ENCODE data around the gene ZNF557.
A peak's percentile ranks its signal among the peaks of the same experiment; 100 is the strongest.
"Not testable (repeated sequence)": the region's sequence is repeated elsewhere in the genome, so short reads cannot be mapped to it uniquely, and the experiment has no call there.

Gene ZNF557

DNA sequence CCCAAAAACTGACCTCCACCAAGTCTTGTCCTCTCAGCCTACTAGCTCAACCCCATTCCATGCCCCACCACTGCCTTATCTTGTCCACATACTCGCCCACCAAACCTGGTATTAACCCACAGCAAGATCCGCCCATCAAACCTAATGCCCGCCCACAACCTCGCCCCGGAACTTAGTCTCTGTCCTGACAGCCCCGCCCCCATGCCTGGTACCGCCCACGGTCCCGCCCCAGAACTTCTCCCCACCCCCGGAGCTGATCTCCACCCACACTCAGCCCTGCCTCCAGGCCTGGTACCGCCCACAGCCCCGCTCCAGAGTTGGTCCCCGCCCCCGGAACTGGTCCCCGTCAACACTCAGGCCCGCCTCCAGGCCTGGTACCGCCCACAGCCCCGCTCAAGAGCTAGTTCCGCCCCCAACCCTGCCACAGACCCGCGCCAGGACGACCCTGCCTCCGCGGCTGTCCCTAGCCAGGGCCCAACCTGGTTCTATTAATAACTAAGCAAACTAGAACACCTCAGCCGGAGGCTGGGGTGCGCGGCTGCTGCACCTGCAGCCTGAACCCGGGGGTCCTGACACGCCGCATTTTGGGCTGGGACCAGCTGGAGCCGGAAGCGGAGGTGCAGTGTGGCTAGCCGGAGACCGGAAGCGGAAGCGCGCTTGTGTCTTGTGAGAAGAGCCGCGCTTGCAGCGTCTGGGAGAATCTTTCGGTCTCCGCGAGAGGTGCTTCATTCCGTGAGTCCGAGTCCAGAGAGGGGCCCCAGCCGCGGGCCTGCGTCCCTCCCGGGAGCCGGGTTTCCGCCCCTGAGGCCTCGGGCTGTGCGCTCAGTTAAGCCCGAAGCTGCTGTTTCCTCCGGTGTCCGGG, at the start of gene ZNF557:
Gene ZNF557 (plus strand): TSS at position 662 of the 862 bp plus-strand sequence. CDS start 5,372 bp downstream, outside the sequence.
- Histone ChIP-seq H3K4me3 (ENCODE audit: low read length) (peak within 1 kb of the TSS; percentile 73), H3K9ac (ENCODE audit: low read depth, low read length) (peak within 1 kb of the TSS; percentile 88; the same call in 1 of the 2 replicates), H3K4me1 (ENCODE audit: insufficient read depth, low read length) (no peaks in the 10 kb centered on the region), H3K36me3 (ENCODE audit: insufficient read depth, low read depth, low read length) (peaks cover 22% of the 10 kb centered on the region), H3K9me3 (ENCODE audit: insufficient read depth, low read depth, low read length) (peaks cover 14% of the 10 kb centered on the region; the same call in 1 of the 2 replicates), H3K27ac (ENCODE audit: low read length) (peak within 1 kb of the TSS; percentile 94), H3K27me3 (ENCODE audit: insufficient read depth, low read length) (no peaks in the 10 kb centered on the region)

DNA sequence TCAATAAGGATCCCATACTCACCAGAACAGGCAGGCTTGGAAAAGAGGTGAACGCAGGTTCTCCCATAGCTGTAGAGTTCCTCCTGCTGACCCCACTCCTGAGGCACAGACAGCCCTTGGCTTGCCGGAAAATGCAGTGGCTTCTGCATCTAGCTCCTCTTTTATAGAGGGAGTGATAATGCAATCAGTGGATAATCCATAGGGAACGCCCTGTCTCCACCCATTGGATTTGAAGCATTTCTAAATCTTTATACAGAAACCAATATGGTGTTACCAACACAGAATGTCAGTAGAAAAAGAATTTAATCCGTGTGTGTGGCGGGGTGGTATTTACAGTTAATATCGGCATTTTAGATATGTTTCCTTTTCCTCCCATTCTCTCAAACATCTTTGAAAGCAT, 48.2 kb upstream of the ZNF557 start, which contains the start of gene MBD3L2B:
Gene MBD3L2B (minus strand): TSS at position 101 of the 400 bp plus-strand sequence. CDS start 34 bp downstream, at position 67.
- peaks cover 25% of the 10 kb centered on the region for H3K9me3 ChIP-seq (ENCODE audit: insufficient read depth, low read depth, low read length)
- not testable (repeated sequence) for H3K4me1 ChIP-seq (ENCODE audit: insufficient read depth, low read length); H3K36me3 ChIP-seq (ENCODE audit: insufficient read depth, low read depth, low read length); H3K27me3 ChIP-seq (ENCODE audit: insufficient read depth, low read length); H3K9ac ChIP-seq (ENCODE audit: low read depth, low read length); H3K27ac ChIP-seq (ENCODE audit: low read length); H3K4me3 ChIP-seq (ENCODE audit: low read length)

DNA sequence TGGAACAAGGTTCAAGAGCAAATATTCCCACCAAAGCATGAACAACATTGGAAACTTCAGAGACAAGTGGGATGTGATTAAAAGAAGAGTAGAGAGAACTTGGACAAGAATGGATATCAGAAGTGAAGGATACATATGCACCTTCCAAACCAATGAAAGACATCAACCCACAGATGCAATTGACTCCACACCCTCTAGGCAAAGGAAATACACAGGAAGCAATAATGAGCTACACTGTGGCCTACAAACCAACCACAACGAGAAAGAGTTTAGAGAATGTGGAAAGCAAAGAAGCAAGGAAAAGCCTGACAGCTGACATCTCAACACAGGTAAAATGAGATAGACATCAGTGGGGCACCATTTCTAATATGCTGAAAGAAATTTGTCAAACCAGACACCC, 40.7 kb upstream of the ZNF557 start:
- not testable (repeated sequence) for H3K36me3 ChIP-seq (ENCODE audit: insufficient read depth, low read depth, low read length); H3K4me3 ChIP-seq (ENCODE audit: low read length); H3K9me3 ChIP-seq (ENCODE audit: insufficient read depth, low read depth, low read length); H3K27ac ChIP-seq (ENCODE audit: low read length); H3K9ac ChIP-seq (ENCODE audit: low read depth, low read length); H3K4me1 ChIP-seq (ENCODE audit: insufficient read depth, low read length); H3K27me3 ChIP-seq (ENCODE audit: insufficient read depth, low read length)

DNA sequence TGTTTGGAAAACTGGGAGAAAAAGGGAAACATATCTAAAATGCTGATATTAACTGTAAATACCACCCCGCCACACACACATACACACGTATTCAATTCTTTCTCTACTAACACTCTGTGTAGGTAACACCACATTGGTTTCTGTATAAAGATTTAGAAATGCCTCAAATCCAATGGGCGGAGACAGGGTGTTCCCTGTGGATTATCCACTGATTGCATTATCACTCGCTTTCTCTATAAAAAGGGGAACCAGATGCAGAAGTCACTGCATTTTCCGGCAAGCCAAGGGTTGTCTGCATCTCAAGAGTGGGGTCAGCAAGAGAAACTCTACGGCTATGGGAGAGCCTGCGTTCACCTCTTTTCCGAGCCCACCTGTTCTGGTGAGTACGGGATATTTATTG, 39.2 kb upstream of the ZNF557 start, which contains the start of gene MBD3L5:
Gene MBD3L5 (plus strand): TSS at position 301 of the 400 bp plus-strand sequence. CDS start 34 bp downstream, at position 335.
- H3K36me3 ChIP-seq (ENCODE audit: insufficient read depth, low read depth, low read length); H3K4me1 ChIP-seq (ENCODE audit: insufficient read depth, low read length); H3K27me3 ChIP-seq (ENCODE audit: insufficient read depth, low read length); H3K27ac ChIP-seq (ENCODE audit: low read length); H3K4me3 ChIP-seq (ENCODE audit: low read length); H3K9me3 ChIP-seq (ENCODE audit: insufficient read depth, low read depth, low read length); H3K9ac ChIP-seq (ENCODE audit: low read depth, low read length): not testable (repeated sequence)

- not testable (repeated sequence) for H3K4me3 ChIP-seq (ENCODE audit: low read length); H3K27ac ChIP-seq (ENCODE audit: low read length); H3K4me1 ChIP-seq (ENCODE audit: insufficient read depth, low read length); H3K9ac ChIP-seq (ENCODE audit: low read depth, low read length); H3K36me3 ChIP-seq (ENCODE audit: insufficient read depth, low read depth, low read length); H3K9me3 ChIP-seq (ENCODE audit: insufficient read depth, low read depth, low read length); H3K27me3 ChIP-seq (ENCODE audit: insufficient read depth, low read length)
Measured at GRCh38 chr19:7040079-7040478, 29.4 kb upstream of the ZNF557 start, which contains the start of gene MBD3L4. MBD3L4 (minus strand) TSS chr19:7040179; CDS start chr19:7040144, 35 bp downstream.

- not testable (repeated sequence) for H3K9me3 ChIP-seq (ENCODE audit: insufficient read depth, low read depth, low read length); H3K27ac ChIP-seq (ENCODE audit: low read length); H3K4me3 ChIP-seq (ENCODE audit: low read length); H3K27me3 ChIP-seq (ENCODE audit: insufficient read depth, low read length); H3K9ac ChIP-seq (ENCODE audit: low read depth, low read length); H3K4me1 ChIP-seq (ENCODE audit: insufficient read depth, low read length); H3K36me3 ChIP-seq (ENCODE audit: insufficient read depth, low read depth, low read length)
Measured at GRCh38 chr19:7041563-7041962, 27.9 kb upstream of the ZNF557 start.

- not testable (repeated sequence) for H3K4me3 ChIP-seq (ENCODE audit: low read length); H3K27ac ChIP-seq (ENCODE audit: low read length); H3K9ac ChIP-seq (ENCODE audit: low read depth, low read length); H3K9me3 ChIP-seq (ENCODE audit: insufficient read depth, low read depth, low read length); H3K27me3 ChIP-seq (ENCODE audit: insufficient read depth, low read length); H3K36me3 ChIP-seq (ENCODE audit: insufficient read depth, low read depth, low read length); H3K4me1 ChIP-seq (ENCODE audit: insufficient read depth, low read length)
Measured at GRCh38 chr19:7049021-7049420, 20.5 kb upstream of the ZNF557 start, which contains the start of gene MBD3L2. MBD3L2 (plus strand) TSS chr19:7049321; CDS start chr19:7049374, 53 bp downstream.

DNA sequence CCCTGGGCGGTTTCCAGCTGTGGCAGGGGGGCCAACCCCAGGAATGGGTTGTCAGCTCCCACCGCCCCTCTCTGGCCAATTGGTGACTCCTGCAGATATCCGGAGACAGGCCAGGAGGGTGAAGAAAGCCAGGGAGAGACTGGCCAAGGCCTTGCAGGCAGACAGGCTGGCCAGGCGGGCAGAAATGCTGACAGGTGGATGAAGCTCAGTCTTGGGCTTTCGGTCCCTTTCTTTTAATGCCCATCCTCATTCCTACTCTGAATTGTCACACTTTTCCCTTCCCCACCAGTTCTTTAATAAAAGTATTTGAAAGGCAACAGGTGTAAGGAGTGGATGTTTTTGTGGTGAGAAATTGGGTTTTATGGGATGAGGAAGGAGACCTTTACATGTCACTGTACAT, 18.1 kb upstream of the ZNF557 start:
- H3K36me3 ChIP-seq (ENCODE audit: insufficient read depth, low read depth, low read length); H3K9ac ChIP-seq (ENCODE audit: low read depth, low read length); H3K27me3 ChIP-seq (ENCODE audit: insufficient read depth, low read length); H3K4me3 ChIP-seq (ENCODE audit: low read length); H3K27ac ChIP-seq (ENCODE audit: low read length); H3K9me3 ChIP-seq (ENCODE audit: insufficient read depth, low read depth, low read length); H3K4me1 ChIP-seq (ENCODE audit: insufficient read depth, low read length): not testable (repeated sequence)

- H3K36me3 ChIP-seq (ENCODE audit: insufficient read depth, low read depth, low read length); H3K27me3 ChIP-seq (ENCODE audit: insufficient read depth, low read length); H3K4me1 ChIP-seq (ENCODE audit: insufficient read depth, low read length); H3K27ac ChIP-seq (ENCODE audit: low read length); H3K4me3 ChIP-seq (ENCODE audit: low read length); H3K9ac ChIP-seq (ENCODE audit: low read depth, low read length); H3K9me3 ChIP-seq (ENCODE audit: insufficient read depth, low read depth, low read length): not testable (repeated sequence)
Measured at GRCh38 chr19:7052896-7053295, 16.6 kb upstream of the ZNF557 start.

- H3K27me3 ChIP-seq (ENCODE audit: insufficient read depth, low read length), result not testable (repeated sequence)
Measured at GRCh38 chr19:7054635-7055368, 14.7 kb upstream of the ZNF557 start.

DNA sequence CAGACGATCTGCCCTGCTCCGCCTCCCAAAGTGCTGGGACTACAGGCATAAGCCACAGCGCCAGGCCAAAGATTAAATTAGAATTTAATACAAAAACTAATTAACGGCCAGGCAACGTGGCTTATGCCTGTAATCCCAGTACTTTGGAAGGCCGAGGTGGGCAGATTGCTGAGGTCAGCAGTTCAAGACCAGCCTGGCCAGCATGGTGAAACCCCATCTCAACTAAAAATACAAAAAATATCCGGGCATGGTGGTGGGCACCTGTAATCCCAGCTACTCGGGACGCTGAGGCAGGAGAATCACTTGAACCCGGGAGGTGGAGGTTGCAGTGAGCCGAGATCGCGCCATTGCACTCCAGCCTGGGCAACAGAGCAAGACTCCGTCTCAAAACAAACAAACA, 13.8 kb upstream of the ZNF557 start:
- not testable (repeated sequence) for H3K9ac ChIP-seq (ENCODE audit: low read depth, low read length); H3K27me3 ChIP-seq (ENCODE audit: insufficient read depth, low read length); H3K4me1 ChIP-seq (ENCODE audit: insufficient read depth, low read length); H3K27ac ChIP-seq (ENCODE audit: low read length); H3K9me3 ChIP-seq (ENCODE audit: insufficient read depth, low read depth, low read length); H3K36me3 ChIP-seq (ENCODE audit: insufficient read depth, low read depth, low read length); H3K4me3 ChIP-seq (ENCODE audit: low read length)

More at GRCh38 chr19:7054635-7055368, 14.7 kb upstream of the ZNF557 start:
- not testable (repeated sequence) for H3K36me3 ChIP-seq (ENCODE audit: insufficient read depth, low read depth, low read length); H3K4me1 ChIP-seq (ENCODE audit: insufficient read depth, low read length); H3K9ac ChIP-seq (ENCODE audit: low read depth, low read length); H3K9me3 ChIP-seq (ENCODE audit: insufficient read depth, low read depth, low read length); H3K27ac ChIP-seq (ENCODE audit: low read length); H3K4me3 ChIP-seq (ENCODE audit: low read length)

- H3K36me3 ChIP-seq (ENCODE audit: insufficient read depth, low read depth, low read length); H3K4me3 ChIP-seq (ENCODE audit: low read length); H3K4me1 ChIP-seq (ENCODE audit: insufficient read depth, low read length); H3K9me3 ChIP-seq (ENCODE audit: insufficient read depth, low read depth, low read length); H3K27me3 ChIP-seq (ENCODE audit: insufficient read depth, low read length); H3K27ac ChIP-seq (ENCODE audit: low read length); H3K9ac ChIP-seq (ENCODE audit: low read depth, low read length): not testable (repeated sequence)
Measured at GRCh38 chr19:7056371-7056770, 13.1 kb upstream of the ZNF557 start.

Measured in iPS-20b (cell line).